GM19395 (cell line): Measurements from ENCODE around the gene CPS1.
A peak's percentile ranks its signal among the peaks of the same experiment; 100 is the strongest.

Experiments used
- ATAC-seq: cut with Tn5 transposase; IDR thresholded peaks from one replicate; pipeline ENCODE4 v1.9.1; 2021; ENCODE audit warnings: mild to moderate bottlenecking, moderate library complexity; ENCODE audit not compliant: unreplicated experiment

Gene CPS1

GRCh38 chr2:210673117-210673516 lies 116.7 kb downstream of the CPS1 start:
- ATAC-seq = no peak

GRCh38 chr2:210676067-210676466 lies 119.7 kb downstream of the CPS1 start:
- ATAC-seq = no peak

GRCh38 chr2:210681491-210681890 lies 125.1 kb downstream of the CPS1 start:
- no peak for ATAC-seq

GRCh38 chr2:210686401-210686800 lies 130.0 kb downstream of the CPS1 start:
- ATAC-seq = no peak

- no peak for ATAC-seq
Measured at GRCh38 chr2:210687786-210688470, 131.5 kb downstream of the CPS1 start.

GRCh38 chr2:210707900-210708299 lies 151.5 kb downstream of the CPS1 start:
- no peak for ATAC-seq

- no peak for ATAC-seq
Measured at GRCh38 chr2:210713122-210713521, 156.7 kb downstream of the CPS1 start.

GRCh38 chr2:210715560-210716082 lies 159.2 kb downstream of the CPS1 start:
- ATAC-seq = no peak

- ATAC-seq = no peak
Measured at GRCh38 chr2:210718503-210718902, 162.1 kb downstream of the CPS1 start.

- no peak for ATAC-seq
Measured at GRCh38 chr2:210722092-210722491, 165.7 kb downstream of the CPS1 start.

- ATAC-seq = peak; percentile 56
Measured at GRCh38 chr2:210727549-210727948, 171.2 kb downstream of the CPS1 start.
